Activated CD8-positive, alpha-beta T cell treated with anti-CD3 and anti-CD28 coated beads for 36 hours (primary cell): ENCODE measurements around the gene ASAP2. TPM values are rescaled to one million over a fixed set of nuclear protein-coding genes. Genes with fewer than 3 reads are reported as not detected.

Experiments
- ATAC-seq: fragments of 200-7000 bp; cut with Tn5 transposase; one replicate; pipeline ENCODE4 v1.10.0; 2021; ENCODE audit warnings: mild to moderate bottlenecking, moderate library complexity
- CTCF ChIA-PET: fragments of 350-600 bp; sonication (Branson Sonifier 250); formaldehyde crosslinking; loops from one replicate; lab custom pipeline; 2021; ENCODE audit warnings: antibody characterized with exemption; lab: Charles Lee
- POLR2A ChIA-PET: fragments of 350-600 bp; sonication (Branson Sonifier 250); formaldehyde crosslinking; loops from one replicate; lab custom pipeline; 2021; ENCODE audit warnings: antibody characterized with exemption; lab: Charles Lee
- DNase-seq: peaks from one replicate; pipeline ENCODE4 v3.0.0-alpha.2; 2020
- H3K27ac Mint-ChIP-seq: one replicate; pipeline ENCODE4 v1.8.0; 2021; ENCODE audit warnings: mild to moderate bottlenecking, mixed read lengths
- H3K27me3 Mint-ChIP-seq: one replicate; pipeline ENCODE4 v1.8.0; 2021; ENCODE audit warnings: mixed read lengths
- H3K36me3 Mint-ChIP-seq: one replicate; pipeline ENCODE4 v1.8.0; 2021; ENCODE audit warnings: low read depth, mixed read lengths
- H3K4me1 Mint-ChIP-seq: one replicate; pipeline ENCODE4 v1.8.0; 2021; ENCODE audit warnings: low read depth, mixed read lengths
- H3K4me3 Mint-ChIP-seq: one replicate; pipeline ENCODE4 v1.8.0; 2021; ENCODE audit warnings: mild to moderate bottlenecking, moderate library complexity, mixed read lengths
- H3K9me3 Mint-ChIP-seq: one replicate; pipeline ENCODE4 v1.8.0; 2021; ENCODE audit warnings: mixed read lengths
- intact Hi-C: fragments of 100-400 bp; cut with micrococcal nuclease; formaldehyde crosslinking; loops from one replicate; pipeline ENCODE4 v1.10.0; 2022
- total RNA-seq, 2 experiments: library from RNA; stranded (reverse); gene quantifications; one replicate each; pipeline ENCODE4 v1.2.3, GENCODE V29; 2021
- TF ChIP-seq, protein P1 (sequence below): fragments of 200-600 bp; IDR thresholded peaks from one replicate; pipeline ENCODE4 v1.8.0; 2022; ENCODE audit warnings: antibody characterized with exemption, mild to moderate bottlenecking

Gene ASAP2
- total RNA-seq, 2 experiments from 2014 or later, result not detected

DNA sequence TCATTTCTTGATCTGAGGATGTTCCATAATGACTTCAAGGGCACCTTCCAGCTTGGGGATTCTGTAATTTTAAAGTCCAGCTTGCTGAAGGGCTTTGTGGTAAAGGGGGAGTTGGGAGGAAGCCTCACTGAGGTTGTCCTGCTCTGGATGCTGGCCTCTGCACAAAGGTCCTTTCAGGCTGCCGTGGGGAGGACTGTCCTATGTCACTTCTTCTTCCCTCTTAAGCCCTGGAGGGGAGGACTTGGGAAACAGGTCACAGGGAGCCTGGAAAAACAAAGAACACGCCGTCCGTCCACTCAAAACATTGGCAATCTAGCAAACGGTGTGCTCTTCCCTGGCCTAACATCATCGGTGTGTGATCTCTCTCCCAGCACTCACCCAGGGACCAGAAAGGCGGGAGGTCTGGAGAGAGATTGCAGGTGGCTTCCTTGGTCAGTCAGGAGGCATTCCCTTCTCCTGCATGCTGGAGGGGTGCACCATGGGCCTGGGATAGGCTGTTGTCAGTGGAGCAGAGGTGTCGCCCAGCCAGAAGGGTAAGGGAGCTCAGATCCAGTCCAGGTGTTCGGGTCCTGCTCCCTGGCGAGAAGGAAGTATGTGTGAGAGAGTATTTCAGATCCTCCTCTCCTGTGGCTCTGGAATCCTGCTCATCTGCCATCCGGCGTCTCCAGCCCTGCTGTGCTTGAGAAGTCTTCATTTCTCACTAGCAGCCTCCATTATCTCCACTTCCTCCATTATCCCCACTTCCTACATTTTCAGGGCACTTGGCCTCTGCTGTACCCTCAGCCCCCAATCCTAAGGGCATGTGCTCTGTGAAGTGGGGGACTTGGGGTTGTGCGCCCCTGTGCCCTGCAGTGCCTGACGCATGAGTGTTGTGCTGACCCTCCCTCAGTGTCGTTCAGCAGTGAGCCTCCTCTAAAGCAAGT is 20.1 kb downstream of the ASAP2 start:
- Mint-ChIP-seq H3K4me1 (no peaks in the 10 kb centered on the region), H3K36me3 (no peaks in the 10 kb centered on the region), H3K9me3 (no peaks in the 10 kb centered on the region), H3K4me3 (no peak overlapping the region), H3K27ac (no peak overlapping the region), H3K27me3 (peaks cover 10% of the 10 kb centered on the region)
- CTCF ChIA-PET, result no interaction called here
- no peak for DNase-seq
- POLR2A ChIA-PET, result no interaction called here
- intact Hi-C loops, result no loop called here
- TF ChIP-seq, protein P1, sequence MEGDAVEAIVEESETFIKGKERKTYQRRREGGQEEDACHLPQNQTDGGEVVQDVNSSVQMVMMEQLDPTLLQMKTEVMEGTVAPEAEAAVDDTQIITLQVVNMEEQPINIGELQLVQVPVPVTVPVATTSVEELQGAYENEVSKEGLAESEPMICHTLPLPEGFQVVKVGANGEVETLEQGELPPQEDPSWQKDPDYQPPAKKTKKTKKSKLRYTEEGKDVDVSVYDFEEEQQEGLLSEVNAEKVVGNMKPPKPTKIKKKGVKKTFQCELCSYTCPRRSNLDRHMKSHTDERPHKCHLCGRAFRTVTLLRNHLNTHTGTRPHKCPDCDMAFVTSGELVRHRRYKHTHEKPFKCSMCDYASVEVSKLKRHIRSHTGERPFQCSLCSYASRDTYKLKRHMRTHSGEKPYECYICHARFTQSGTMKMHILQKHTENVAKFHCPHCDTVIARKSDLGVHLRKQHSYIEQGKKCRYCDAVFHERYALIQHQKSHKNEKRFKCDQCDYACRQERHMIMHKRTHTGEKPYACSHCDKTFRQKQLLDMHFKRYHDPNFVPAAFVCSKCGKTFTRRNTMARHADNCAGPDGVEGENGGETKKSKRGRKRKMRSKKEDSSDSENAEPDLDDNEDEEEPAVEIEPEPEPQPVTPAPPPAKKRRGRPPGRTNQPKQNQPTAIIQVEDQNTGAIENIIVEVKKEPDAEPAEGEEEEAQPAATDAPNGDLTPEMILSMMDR, result no peak
- ATAC-seq, result no peak

DNA sequence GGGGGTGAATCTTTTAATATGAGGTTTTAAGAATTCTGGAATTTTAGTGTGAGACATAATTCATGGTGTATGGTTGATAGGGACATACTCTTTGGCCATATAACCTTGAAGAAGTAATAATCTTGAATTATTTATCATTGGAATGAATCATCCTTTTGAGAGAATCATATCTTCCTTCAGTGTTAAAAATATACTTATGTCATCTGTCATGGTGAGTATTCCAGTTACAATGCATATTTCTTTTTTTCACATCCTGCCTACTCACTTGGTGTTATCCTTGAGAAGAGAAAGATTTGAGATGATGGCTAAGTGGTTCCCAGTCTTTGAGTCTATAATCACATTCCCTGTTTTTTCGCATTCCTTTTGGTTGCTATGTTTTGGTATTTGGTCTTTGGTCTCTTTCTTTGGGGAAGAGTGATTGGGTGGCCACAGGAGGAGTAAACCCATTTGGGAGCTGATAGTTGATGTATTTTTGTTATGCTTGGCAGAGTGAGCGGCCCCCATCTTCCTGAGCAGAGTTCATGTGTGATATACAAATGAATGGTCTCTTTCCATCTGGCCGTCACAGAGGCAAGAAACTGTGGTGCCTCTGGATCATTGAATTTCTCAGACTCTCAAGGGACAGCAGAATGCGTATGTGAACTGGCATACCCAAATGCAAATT is 21.6 kb downstream of the ASAP2 start:
- CTCF ChIA-PET, result no interaction called here
- Mint-ChIP-seq H3K4me1 (no peaks in the 10 kb centered on the region), H3K9me3 (no peaks in the 10 kb centered on the region), H3K36me3 (no peaks in the 10 kb centered on the region), H3K4me3 (no peak overlapping the region), H3K27me3 (peaks cover 10% of the 10 kb centered on the region), H3K27ac (no peak overlapping the region)
- intact Hi-C loops, result no loop called here
- TF ChIP-seq, protein P1, result no peak
- POLR2A ChIA-PET, result no interaction called here
- ATAC-seq, result no peak
- DNase-seq, result no peak

- TF ChIP-seq, protein P1, result no peak
- ChIA-PET POLR2A (interaction anchor here (0.6 kb wide), 1 partner anchor 34 kb away, joined by 3 read pairs; no protein-coding TSS in a partner anchor), CTCF (interaction anchor here (1.2 kb wide), 1 partner anchor 115 kb away, joined by 3 read pairs; no protein-coding TSS in a partner anchor)
- Mint-ChIP-seq H3K27me3 (peaks cover 10% of the 10 kb centered on the region), H3K36me3 (no peaks in the 10 kb centered on the region), H3K27ac (no peak overlapping the region), H3K9me3 (no peaks in the 10 kb centered on the region), H3K4me3 (no peak overlapping the region), H3K4me1 (no peaks in the 10 kb centered on the region)
- DNase-seq, result no peak
- intact Hi-C loops, result no loop called here
- ATAC-seq, result no peak
Observed at GRCh38 chr2:9228781-9229469, 22.3 kb downstream of the ASAP2 start.

DNA sequence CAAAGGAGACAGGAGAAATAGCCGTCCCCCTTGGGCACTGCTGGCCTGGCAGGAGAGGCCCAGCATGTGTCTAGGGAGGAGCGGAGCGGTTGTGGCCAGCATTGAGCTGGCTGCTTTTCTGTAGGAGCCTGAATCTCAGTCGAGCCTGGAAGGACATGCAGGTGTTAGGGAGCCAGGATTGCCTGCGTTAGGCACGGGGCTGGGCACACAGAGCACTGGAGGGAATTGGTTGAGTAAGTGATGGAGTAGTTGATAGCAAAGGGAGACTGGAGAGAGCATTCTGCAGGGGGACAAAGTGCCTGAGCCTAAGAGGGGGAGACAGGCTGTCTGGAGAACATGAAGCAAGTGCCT is 22.8 kb downstream of the ASAP2 start:
- no peaks in the 10 kb centered on the region for H3K4me1 Mint-ChIP-seq
- DNase-seq, result no peak
- no peak overlapping the region for H3K4me3 Mint-ChIP-seq
- ChIA-PET POLR2A (interaction anchor here (0.6 kb wide), 1 partner anchor 34 kb away, joined by 3 read pairs; no protein-coding TSS in a partner anchor), CTCF (interaction anchor here (1.2 kb wide), 1 partner anchor 114 kb away, joined by 3 read pairs; no protein-coding TSS in a partner anchor)
- ATAC-seq, result no peak
- peaks cover 10% of the 10 kb centered on the region for H3K27me3 Mint-ChIP-seq
- TF ChIP-seq, protein P1, result no peak
- intact Hi-C loops, result no loop called here
- H3K36me3 Mint-ChIP-seq, result no peaks in the 10 kb centered on the region
- H3K9me3 Mint-ChIP-seq, result no peaks in the 10 kb centered on the region
- no peak overlapping the region for H3K27ac Mint-ChIP-seq
